Limb (tissue), 2 donors: ENCODE measurements around the gene SLC35A4.
"Not testable (repeated sequence)": the region's sequence is repeated elsewhere in the genome, so short reads cannot be mapped to it uniquely, and the experiment has no call there.

ENCODE experiments used
- DNase-seq, 2 donors: peaks; one replicate each; pipeline ENCODE4 v3.0.0-alpha.2; 2016; ENCODE audit errors: extremely low spot score in 2 of 2

SLC35A4 gene

DNA sequence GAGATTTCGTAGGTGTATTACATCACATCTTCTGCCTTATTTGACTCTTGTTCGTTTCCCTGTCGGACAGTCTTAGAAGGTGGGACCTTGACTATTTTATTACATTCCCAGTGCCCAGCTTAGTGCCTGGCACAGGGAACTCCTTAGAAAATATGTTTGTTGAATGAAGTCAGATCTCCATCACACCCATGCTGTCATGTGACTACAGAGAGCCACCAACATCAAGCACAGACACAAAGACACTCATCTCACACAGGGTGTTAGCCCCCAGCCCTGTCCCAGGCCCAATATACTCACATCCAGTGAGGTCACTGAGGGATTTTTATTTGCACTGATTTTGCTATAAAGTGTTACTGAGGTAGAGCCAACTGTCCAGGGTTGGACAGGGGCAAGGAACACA lies 6.7 kb upstream of the SLC35A4 start:
- DNase-seq: no peak

DNA sequence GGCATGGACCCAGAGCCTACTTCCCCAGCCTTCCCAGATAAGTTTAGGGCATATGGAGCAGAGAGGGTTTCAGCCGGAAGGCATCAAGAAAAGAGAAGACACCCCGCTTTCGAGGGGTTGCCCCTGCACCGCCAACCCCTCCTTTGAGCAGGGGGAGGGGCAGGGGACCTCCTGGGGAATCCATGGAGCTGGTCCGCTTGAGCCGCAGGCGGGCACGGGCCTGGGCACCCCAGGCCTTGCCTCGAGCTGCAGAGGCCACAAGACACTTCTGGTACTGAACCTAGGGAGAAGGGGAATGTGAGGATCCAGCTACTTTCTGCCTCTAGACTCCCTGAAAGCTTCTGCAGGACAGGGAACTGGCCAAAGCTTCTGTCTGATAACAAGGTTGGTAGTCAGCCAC lies 6.1 kb upstream of the SLC35A4 start:
- DNase-seq: no peak

DNA sequence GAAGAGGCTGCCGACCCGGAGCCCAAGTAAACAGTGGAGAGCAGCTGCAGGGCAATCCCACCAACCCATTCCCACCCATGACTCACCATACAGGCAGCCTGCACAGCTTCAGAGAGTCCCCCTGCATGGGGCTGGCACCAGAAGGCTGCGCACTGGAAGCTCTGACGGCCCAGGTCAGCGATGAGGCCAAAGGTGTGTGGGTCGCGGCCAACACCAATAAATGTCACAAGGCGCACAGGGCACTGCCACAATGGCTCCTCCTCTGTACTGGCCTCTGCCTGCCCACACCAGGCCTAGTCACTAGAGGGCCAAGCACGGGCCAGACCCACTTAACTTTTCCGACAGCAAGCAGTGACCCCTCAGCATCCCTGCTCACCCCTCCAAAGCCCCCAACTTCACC lies 4.4 kb upstream of the SLC35A4 start:
- no peak for DNase-seq

DNA sequence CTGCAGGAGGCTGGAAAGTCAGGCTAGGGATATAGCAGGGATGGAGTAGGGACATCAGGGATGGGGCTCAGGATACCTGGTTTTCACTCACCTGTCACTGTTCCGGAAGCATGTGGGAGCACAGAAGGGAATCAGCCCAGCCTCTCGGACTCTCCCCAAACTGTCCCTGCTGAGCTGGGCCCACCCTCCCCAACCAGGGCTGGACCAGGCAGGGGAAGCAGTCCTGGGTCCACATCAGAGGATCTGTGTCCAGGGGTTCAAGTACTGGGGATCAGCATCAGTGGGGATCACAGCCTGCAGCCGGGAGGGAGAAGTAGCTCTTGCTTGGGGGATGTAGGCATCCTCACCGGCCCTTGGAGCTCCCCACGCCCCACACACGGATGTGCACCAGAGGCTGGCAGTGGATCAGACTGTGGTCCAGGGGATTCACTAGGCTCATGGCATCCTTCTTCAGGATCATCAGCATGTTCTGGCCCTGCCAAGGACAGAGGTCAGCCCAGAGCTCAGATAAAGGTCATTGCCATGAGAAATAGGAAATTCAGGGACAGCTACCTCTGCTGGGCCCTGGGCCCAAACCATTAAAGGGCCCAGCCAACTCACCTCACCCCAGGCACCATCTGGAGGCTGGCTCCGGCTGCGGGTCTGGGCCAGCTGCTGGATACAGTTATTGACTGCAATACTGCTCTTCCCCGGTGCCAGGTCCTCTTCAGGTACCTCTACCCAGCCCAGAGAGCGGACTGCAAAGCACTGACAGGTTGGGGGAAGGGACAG lies 2.7 kb upstream of the SLC35A4 start:
- no peak for DNase-seq

DNA sequence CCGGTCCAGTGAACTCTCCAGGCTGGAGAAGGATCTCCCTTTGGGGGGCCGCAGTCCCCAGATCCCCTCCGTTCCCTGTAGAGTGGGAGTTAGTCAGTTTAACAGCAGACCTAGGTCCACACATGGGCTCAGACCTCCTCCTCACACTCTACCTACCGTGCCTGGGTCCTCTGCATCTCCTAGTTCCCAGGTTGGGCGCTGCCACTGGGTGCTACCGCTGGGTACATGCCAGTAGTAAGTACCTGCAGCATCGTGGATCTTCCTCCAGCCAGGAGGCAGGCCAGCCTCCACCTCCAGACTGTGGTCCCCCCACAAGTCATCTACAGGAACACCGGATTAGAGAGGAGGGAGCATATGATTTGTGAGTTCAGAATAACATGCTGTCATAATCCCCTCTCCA lies 1.0 kb upstream of the SLC35A4 start:
- no peak for DNase-seq

DNA sequence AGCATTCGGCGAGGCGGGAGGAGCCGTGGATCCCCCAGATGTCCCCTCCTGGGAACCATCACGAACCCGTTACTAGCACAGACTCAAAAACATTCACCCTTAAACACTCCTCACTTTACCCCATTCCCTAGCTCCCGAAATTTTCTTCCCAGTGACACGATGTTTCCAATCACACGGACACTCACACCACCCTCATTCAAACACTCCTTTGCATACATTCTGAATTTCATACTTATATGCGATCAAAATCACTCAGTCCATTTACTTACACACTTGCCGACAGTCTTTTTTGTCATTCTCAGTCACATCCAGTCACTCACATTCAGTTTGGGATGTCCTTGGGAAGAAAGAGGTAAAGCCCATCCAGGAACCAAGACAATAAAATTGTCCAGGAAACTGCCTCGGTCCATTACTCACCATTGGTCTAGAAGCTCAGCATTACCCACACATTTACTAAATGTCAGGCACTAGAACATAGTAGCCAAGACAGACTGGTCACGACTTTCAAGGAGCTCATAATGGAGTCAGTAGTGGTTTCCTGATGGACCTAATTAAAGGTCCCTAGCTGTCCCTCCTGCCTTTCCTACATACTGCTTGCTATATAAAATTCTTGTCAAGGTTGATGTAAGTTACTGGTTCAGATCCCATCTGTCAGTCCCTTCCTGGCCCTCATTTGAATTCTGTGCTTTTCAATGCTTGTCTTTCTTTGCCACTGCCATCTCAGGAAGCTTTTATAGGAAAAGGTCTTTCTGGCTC lies 574 bp downstream of the SLC35A4 start:
- no peak for DNase-seq

DNA sequence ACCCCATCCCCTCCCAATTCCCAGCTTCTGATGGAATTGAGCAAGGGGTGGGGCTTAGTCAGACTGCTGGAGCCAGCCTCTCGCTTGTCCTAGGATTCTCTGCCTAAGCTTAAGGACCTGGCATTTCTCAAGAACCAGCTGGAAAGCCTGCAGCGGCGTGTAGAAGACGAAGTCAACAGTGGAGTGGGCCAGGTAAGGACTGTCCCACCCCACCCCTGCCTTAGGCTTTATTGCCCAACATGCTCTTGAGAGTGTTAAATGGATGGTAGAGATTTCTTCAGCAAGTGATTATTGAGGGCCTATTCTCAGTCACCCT lies 1.1 kb downstream of the SLC35A4 start:
- no peak for DNase-seq

DNA sequence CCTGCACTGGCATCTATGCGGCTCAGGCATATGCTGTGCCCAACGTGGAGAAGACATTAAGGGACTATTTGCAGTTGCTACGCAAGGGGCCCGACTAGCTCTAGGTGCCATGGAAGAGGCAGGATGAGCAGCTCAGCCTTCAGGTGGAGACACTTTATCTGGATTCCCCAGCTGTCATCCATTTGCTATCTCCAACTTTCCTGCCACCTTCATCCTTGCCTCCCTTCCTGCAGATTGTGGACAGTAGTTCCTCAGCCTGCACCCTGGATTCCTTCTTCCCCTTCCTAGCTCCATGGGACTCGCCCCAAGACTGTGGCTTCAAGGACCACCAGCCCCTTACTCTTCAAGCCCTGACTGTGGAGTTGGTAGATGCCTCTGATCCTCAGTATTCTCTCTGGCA lies 2.0 kb downstream of the SLC35A4 start:
- no peak for DNase-seq

DNA sequence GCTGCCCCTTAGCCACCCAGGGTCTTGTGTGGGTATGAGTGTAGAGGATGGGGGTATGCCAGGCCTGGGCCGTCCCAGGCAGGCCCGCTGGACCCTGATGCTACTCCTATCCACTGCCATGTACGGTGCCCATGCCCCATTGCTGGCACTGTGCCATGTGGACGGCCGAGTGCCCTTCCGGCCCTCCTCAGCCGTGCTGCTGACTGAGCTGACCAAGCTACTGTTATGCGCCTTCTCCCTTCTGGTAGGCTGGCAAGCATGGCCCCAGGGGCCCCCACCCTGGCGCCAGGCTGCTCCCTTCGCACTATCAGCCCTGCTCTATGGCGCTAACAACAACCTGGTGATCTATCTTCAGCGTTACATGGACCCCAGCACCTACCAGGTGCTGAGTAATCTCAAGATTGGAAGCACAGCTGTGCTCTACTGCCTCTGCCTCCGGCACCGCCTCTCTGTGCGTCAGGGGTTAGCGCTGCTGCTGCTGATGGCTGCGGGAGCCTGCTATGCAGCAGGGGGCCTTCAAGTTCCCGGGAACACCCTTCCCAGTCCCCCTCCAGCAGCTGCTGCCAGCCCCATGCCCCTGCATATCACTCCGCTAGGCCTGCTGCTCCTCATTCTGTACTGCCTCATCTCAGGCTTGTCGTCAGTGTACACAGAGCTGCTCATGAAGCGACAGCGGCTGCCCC lies 2.6 kb downstream of the SLC35A4 start:
- no peak for DNase-seq

DNA sequence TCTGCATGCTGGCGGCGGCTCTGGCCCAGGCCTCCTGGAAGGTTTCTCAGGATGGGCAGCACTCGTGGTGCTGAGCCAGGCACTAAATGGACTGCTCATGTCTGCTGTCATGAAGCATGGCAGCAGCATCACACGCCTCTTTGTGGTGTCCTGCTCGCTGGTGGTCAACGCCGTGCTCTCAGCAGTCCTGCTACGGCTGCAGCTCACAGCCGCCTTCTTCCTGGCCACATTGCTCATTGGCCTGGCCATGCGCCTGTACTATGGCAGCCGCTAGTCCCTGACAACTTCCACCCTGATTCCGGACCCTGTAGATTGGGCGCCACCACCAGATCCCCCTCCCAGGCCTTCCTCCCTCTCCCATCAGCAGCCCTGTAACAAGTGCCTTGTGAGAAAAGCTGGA lies 3.2 kb downstream of the SLC35A4 start:
- no peak for DNase-seq

DNA sequence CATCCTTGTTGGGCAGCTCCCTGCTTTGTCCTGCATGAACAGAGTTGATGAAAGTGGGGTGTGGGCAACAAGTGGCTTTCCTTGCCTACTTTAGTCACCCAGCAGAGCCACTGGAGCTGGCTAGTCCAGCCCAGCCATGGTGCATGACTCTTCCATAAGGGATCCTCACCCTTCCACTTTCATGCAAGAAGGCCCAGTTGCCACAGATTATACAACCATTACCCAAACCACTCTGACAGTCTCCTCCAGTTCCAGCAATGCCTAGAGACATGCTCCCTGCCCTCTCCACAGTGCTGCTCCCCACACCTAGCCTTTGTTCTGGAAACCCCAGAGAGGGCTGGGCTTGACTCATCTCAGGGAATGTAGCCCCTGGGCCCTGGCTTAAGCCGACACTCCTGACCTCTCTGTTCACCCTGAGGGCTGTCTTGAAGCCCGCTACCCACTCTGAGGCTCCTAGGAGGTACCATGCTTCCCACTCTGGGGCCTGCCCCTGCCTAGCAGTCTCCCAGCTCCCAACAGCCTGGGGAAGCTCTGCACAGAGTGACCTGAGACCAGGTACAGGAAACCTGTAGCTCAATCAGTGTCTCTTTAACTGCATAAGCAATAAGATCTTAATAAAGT lies 3.9 kb downstream of the SLC35A4 start:
- DNase-seq: no peak

DNA sequence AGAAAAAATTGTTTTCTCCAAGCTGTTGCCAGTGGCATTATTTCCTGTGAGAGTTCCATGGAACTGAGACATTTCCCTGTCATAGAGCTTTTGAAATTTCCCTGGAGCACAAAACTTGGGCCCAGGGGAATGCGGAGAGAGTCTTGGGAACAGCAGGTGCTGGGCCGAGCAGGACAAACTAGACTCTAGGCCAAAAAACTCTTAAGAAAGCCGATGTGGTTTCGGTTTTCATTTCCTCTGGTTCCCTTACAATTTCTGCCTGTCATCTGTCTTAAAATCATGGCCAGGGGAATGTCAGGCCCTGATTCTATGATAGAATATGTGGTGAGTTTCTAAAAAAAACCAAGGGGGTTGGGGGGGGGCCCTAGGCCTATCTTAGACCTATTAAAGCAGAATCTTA lies 4.6 kb downstream of the SLC35A4 start:
- DNase-seq: no peak

DNA sequence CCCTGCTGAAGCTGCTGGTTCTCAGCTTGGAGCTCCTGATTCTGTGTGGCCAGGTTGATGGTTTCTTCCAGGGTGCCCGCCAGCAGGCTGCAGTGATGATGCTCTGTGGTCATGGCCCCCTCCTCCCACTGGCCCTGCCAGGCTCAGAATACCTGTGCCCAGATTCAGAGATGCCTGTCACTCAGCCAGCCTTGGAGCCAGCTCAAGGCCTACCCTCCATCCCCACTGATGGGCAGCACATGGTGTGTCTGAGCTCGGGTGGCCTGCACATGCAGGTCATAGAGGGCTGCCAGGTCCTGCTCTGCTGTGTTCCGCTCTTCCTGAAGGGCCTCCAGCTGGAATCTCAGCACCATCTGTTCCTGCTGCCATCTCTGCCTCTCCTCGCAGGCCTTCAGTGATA lies 5.4 kb downstream of the SLC35A4 start:
- no peak for DNase-seq

DNA sequence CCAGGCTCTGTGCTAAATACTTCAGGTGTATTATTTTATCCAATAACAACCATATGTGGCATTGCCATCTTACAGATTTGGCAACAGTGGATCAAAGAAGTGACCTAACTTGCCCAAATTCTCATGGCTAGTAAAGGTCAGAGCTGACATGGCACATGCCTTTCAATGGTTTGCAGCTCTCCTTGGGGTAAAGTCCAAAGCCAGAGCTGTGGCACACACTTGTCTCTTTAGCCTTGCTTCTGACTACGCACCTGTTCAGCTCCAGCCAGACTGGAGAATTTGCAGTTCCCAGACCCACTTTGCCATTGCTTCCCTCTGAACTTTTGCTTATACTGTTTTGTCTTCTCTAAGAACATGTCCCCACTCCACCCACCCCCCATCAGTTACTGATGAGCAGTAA lies 5.9 kb downstream of the SLC35A4 start:
- no peak for DNase-seq

DNA sequence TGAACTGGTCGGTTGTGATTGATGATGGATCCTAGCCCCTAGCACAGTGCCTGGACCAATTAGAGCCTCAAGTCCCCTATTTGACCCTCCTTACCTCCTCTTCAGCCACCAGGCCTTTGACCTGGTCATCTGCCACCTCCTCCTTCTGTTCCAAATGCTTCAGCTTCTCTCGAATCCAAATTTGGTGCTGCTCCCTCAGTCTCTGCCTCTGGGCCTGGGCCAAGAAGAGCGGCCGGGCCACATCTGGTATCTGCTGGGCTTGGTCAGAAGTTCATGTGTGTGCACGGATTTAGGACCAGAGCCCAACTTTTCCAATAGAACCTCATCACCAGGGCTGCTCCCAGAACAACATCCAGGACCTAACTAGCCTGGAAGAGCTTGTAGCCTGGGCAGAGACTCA lies 6.5 kb downstream of the SLC35A4 start:
- no peak for DNase-seq

DNA sequence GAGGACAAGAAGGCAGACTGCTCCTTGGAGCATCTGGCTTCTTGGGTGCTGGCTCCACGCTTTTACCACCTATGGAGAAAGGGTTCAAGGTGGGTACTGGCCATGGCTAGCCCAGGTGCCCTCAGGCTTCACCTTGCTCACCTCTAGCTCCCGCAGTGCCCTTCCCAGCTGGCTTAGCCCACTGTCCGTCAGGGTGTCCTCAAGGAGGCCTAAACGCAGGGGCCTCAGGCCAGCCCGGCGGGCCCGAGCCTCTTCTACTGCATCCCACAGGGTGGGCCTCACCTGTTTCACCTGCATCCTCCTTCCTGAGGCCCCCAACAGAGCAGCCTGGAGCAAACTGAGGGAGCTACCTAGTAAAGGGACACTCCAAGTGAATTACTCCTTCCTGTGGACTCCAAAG lies 9.1 kb downstream of the SLC35A4 start:
- no peak for DNase-seq

DNA sequence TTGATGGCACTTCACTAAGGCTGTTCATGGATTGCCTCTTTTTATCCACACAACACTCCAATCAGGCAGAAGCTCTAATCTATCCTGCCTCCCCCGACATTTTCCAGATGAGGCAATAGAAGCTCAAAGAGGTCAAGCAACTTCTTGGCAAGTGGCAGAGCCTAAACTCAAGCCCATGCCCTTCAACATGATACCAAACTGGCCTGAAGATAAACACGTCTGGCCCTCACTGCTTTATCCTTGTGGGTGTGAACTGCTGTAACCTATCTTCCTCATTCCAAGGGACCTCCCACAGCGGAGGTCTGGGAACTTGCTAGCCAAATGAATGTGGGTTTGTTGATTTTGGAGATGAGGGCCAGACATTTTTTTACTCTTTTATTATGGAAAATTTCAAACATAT lies 9.5 kb downstream of the SLC35A4 start:
- DNase-seq: no peak

DNA sequence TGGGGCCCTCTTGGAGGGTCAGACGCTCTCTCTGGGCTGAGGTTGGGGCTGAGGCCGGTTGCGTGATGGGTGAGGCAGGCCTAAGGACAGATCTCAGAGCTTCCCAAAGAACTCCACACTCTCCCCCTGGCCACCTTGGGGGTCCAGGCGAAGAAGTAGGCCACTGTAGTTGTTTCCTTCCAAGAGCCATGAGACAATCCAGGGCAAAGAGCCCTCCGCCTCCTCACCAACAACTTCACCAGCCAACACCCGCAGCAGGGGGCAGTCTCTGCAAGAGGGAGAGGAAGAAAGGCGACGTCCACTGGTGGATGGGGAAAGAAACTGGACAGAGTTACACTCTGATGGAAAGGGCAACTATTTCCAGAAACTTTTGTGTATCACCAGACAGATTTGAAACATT lies 10.7 kb downstream of the SLC35A4 start:
- DNase-seq: no peak

DNA sequence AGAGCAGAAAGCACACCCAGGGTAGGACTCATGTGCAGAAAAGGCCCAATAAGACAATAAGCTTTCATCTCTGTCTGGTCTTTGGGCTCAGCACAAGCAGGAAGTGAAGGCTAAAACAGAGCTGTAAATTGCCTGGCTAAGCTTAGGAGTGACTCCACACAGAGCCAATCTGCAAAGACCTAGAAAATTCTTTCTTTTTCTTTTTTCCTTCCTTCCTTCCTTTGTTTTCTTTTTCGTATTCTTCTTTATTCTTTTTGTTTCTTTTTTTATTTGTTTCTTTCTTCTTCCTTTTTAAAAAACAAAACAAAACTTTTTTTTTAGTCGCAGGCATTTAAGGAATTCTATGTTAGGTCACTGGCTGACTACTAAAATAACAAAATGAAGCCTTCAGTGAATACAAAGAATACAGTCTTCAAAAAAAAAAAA lies 12.2 kb downstream of the SLC35A4 start:
- no peak for DNase-seq

DNA sequence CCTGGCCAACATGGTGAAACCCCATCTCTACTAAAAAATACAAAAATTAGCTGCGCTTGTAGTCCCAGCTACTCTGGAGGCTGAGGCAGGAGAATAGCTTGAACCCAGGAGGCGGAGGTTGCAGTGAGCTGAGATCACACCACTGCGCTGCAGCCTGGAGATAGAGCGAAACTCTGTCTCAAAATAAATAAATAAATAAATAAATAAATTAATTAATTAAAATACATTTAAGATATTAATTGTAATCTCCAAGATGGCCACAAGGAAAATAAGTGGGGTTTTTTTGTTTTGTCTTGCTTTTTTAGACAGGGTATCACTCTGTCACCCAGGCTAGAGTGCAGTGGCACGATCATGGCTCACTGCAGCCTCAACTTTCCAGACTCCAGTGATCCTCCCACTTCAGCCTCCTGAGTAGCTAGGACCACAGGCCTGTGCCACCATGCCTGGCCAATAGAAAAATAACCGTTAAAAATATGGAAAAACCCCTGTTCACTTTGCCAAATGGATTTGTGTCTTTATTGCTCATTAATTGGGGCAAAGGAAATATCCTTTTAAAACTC lies 14.6 kb downstream of the SLC35A4 start:
- not testable (repeated sequence) for DNase-seq

DNA sequence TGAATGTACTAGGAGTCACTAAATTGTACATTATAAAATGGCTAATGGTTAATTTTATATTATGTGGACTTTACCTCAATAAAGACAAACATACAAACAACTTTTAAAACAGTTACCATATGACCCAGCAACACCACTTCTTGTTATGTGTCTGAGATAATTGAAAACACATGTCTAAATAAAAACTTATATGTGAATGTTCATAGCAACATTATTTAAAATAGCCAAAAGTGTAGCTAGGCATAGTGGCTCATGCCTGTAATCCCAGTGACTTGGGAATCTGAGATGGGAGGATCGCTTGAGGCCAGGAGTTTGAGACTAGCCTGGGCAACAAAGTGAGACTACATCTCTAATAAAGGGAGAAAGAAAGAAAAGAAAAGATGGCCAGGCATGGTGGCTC lies 22.9 kb downstream of the SLC35A4 start:
- no peak for DNase-seq
